Upper lobe of left lung (tissue), 4 donors: ENCODE measurements around the gene TMEM176A.

ENCODE experiments used
- POLR2A ChIP-seq, 4 donors: fragments of 450-650 bp; IDR thresholded peaks; one replicate each; pipeline ENCODE4 v1.5.1; 2016 to 2017; ENCODE audit warnings: antibody characterized with exemption in 4 of 4, mild to moderate bottlenecking in 2 of 4
- TF ChIP-seq, protein P1 (sequence below), 6 experiments: fragments of 450-650 bp in 4 of 6; fragments of 200-600 bp in 2 of 6; sonication (generic) in 2 of 6; IDR thresholded peaks; one replicate each; pipeline ENCODE4 v1.5.1; 2016 to 2019; ENCODE audit warnings: antibody characterized with exemption in 6 of 6

DNA sequence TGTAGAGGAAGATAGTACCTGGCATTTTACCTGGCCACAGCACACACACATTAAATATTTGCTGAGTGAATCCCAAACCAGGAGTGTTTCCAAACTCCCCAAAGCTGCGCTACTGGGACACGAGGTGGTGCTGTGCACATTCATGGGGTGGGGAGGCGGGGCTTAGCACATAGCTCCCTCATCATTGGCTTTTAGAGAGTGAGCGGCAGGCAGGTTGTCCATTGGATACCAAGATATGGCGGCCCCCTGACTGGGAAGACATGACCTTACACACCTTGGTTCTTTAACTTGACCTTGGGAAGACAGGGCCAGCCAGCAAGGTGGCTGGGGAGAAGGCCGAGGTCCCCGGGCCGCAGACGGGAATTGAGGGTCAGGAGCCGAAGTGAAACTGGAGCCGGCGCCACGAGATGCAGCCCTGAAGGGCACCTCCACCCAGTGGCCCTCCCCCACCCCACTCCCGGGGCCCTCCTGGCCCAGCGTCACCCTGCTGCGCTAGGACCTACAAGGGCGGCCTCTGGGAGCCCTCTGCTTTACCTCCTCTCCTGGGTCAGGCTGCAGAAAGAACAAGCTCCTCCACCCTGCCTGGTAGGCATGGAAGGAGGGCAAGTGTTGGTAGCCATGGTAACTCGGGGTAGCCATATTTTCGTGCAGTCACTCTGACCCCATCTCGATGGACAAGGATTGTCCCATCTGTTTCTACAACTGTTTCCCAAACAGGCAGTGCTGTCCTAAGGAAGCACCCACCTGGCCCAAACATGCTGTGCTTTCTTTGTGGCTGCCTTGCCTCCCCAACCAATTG lies 24.0 kb downstream of the TMEM176A start:
- TF ChIP-seq, protein P1, sequence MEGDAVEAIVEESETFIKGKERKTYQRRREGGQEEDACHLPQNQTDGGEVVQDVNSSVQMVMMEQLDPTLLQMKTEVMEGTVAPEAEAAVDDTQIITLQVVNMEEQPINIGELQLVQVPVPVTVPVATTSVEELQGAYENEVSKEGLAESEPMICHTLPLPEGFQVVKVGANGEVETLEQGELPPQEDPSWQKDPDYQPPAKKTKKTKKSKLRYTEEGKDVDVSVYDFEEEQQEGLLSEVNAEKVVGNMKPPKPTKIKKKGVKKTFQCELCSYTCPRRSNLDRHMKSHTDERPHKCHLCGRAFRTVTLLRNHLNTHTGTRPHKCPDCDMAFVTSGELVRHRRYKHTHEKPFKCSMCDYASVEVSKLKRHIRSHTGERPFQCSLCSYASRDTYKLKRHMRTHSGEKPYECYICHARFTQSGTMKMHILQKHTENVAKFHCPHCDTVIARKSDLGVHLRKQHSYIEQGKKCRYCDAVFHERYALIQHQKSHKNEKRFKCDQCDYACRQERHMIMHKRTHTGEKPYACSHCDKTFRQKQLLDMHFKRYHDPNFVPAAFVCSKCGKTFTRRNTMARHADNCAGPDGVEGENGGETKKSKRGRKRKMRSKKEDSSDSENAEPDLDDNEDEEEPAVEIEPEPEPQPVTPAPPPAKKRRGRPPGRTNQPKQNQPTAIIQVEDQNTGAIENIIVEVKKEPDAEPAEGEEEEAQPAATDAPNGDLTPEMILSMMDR (IDR thresholded peaks at IDR 0.05): no peak
- no peak for TF ChIP-seq POLR2A (IDR thresholded peaks at IDR 0.05)
